WTC11 (cell line): ENCODE results near the gene LIPI. TPM values are rescaled to one million over a fixed set of nuclear protein-coding genes. Genes with fewer than 3 reads are reported as not detected.

Experiments
- ATAC-seq: fragments of 200-7000 bp; cut with Tn5 transposase; 2 replicates; pipeline ENCODE4 v1.10.0; 2021; ENCODE audit warnings: mild to moderate bottlenecking, moderate library complexity
- CTCF ChIA-PET: fragments of 300-600 bp; sonication (Branson Sonifier 250); formaldehyde crosslinking; loops from one replicate; lab custom pipeline; 2021; ENCODE audit warnings: antibody characterized with exemption; lab: Charles Lee
- POLR2A ChIA-PET: fragments of 350-600 bp; sonication (Branson Sonifier 250); formaldehyde crosslinking; loops from one replicate; lab custom pipeline; 2021; ENCODE audit warnings: antibody characterized with exemption; lab: Charles Lee
- DNase-seq: peaks from one replicate; pipeline ENCODE4 v3.0.0; 2021; ENCODE audit warnings: low spot score
- H3K27ac Mint-ChIP-seq: 2 replicates; pipeline ENCODE4 v1.8.0; 2021; ENCODE audit warnings: mixed read lengths
- H3K27me3 Mint-ChIP-seq: 2 replicates; pipeline ENCODE4 v1.8.0; 2021; ENCODE audit warnings: low read depth, mild to moderate bottlenecking, moderate library complexity, mixed read lengths
- H3K36me3 Mint-ChIP-seq: 2 replicates; pipeline ENCODE4 v1.8.0; 2021; ENCODE audit warnings: mixed read lengths
- H3K4me1 Mint-ChIP-seq: 2 replicates; pipeline ENCODE4 v1.8.0; 2022; ENCODE audit warnings: mixed read lengths
- H3K4me3 Mint-ChIP-seq: 2 replicates; pipeline ENCODE4 v1.8.0; 2021; ENCODE audit warnings: mild to moderate bottlenecking, moderate library complexity, mixed read lengths
- H3K9me3 Mint-ChIP-seq: 2 replicates; pipeline ENCODE4 v1.8.0; 2021; ENCODE audit warnings: mixed read lengths
- EMX1 ChIP-seq: fragments of 250-450 bp; sonication (Bioruptor Pico); IDR thresholded peaks from 2 replicates; pipeline ENCODE4 v1.8.0; 2021; ENCODE audit warnings: mild to moderate bottlenecking
- FOXK1 ChIP-seq: sonication (generic); formaldehyde crosslinking; IDR thresholded peaks from 2 replicates; pipeline ENCODE4 v1.8.0; 2022; ENCODE audit warnings: mild to moderate bottlenecking, moderate library complexity, missing genetic modification reagents
- FOXP1 ChIP-seq: sonication (generic); formaldehyde crosslinking; IDR thresholded peaks from 2 replicates; pipeline ENCODE4 v1.8.0; 2022; ENCODE audit warnings: missing genetic modification reagents, mild to moderate bottlenecking, moderate library complexity, borderline replicate concordance
- GTF2I ChIP-seq: fragments of 250-450 bp; sonication (Bioruptor Pico); conservative IDR thresholded peaks from 2 replicates; pipeline ENCODE4 v1.4.0; 2021; ENCODE audit warnings: mild to moderate bottlenecking
- HMGA2 ChIP-seq: fragments of 250-450 bp; sonication (Bioruptor Pico); IDR thresholded peaks from 2 replicates; pipeline ENCODE4 v1.4.0; 2021; ENCODE audit warnings: mild to moderate bottlenecking, moderate library complexity
- IRF1 ChIP-seq: sonication (generic); formaldehyde crosslinking; IDR thresholded peaks from 2 replicates; pipeline ENCODE4 v1.8.0; 2023; ENCODE audit warnings: missing genetic modification reagents
- JAZF1 ChIP-seq: fragments of 250-450 bp; sonication (Bioruptor Pico); IDR thresholded peaks from 2 replicates; pipeline ENCODE4 v1.9.0; 2021; ENCODE audit warnings: moderate library complexity, mild to moderate bottlenecking, inconsistent platforms
- MXD4 ChIP-seq: fragments of 250-450 bp; sonication (Bioruptor Pico); IDR thresholded peaks from 2 replicates; pipeline ENCODE4 v1.8.0; 2021; ENCODE audit warnings: mild to moderate bottlenecking, moderate library complexity, borderline replicate concordance
- MYBL2 ChIP-seq: sonication (generic); formaldehyde crosslinking; IDR thresholded peaks from 2 replicates; pipeline ENCODE4 v1.8.1; 2023; ENCODE audit warnings: mild to moderate bottlenecking, moderate library complexity, missing genetic modification reagents
- SP1 ChIP-seq: sonication (generic); formaldehyde crosslinking; conservative IDR thresholded peaks from 2 replicates; pipeline ENCODE4 v1.8.1; 2022; ENCODE audit warnings: missing genetic modification reagents
- TEAD1 ChIP-seq: sonication (generic); formaldehyde crosslinking; IDR thresholded peaks from 2 replicates; pipeline ENCODE4 v1.8.0; 2022; ENCODE audit warnings: mild to moderate bottlenecking, missing genetic modification reagents
- TP53 ChIP-seq: sonication (generic); formaldehyde crosslinking; IDR thresholded peaks from 2 replicates; pipeline ENCODE4 v1.8.1; 2023; ENCODE audit warnings: mild to moderate bottlenecking, missing genetic modification reagents
- ZBTB43 ChIP-seq: sonication (generic); formaldehyde crosslinking; IDR thresholded peaks from 2 replicates; pipeline ENCODE4 v1.8.1; 2023; ENCODE audit warnings: mild to moderate bottlenecking, missing genetic modification reagents
- ZNF317 ChIP-seq: sonication (generic); formaldehyde crosslinking; IDR thresholded peaks from 2 replicates; pipeline ENCODE4 v1.8.1; 2023; ENCODE audit warnings: low read depth, mild to moderate bottlenecking, moderate library complexity, missing genetic modification reagents, borderline replicate concordance
- ZNF416 ChIP-seq: fragments of 250-450 bp; sonication (Bioruptor Pico); IDR thresholded peaks from 2 replicates; pipeline ENCODE4 v1.9.0; 2021; ENCODE audit warnings: mild to moderate bottlenecking, inconsistent platforms
- total RNA-seq: library from RNA; stranded (reverse); gene quantifications from 3 replicates; pipeline ENCODE4 v1.2.3, GENCODE V29; 2021
- TF ChIP-seq, protein P1 (sequence below): sonication (generic); formaldehyde crosslinking; IDR thresholded peaks from 2 replicates; pipeline ENCODE4 v1.8.0; 2022; ENCODE audit warnings: missing genetic modification reagents
- TF ChIP-seq, protein P2 (sequence below): sonication (generic); formaldehyde crosslinking; IDR thresholded peaks from 2 replicates; pipeline ENCODE4 v1.8.1; 2022; ENCODE audit warnings: low read depth, missing genetic modification reagents, borderline replicate concordance
- TF ChIP-seq, protein P3 (sequence below): sonication (generic); formaldehyde crosslinking; IDR thresholded peaks from 2 replicates; pipeline ENCODE4 v1.8.1; 2023; ENCODE audit warnings: mild to moderate bottlenecking, missing genetic modification reagents, borderline replicate concordance

Gene LIPI
- total RNA-seq, 1 experiment from 2014 or later = not detected

DNA sequence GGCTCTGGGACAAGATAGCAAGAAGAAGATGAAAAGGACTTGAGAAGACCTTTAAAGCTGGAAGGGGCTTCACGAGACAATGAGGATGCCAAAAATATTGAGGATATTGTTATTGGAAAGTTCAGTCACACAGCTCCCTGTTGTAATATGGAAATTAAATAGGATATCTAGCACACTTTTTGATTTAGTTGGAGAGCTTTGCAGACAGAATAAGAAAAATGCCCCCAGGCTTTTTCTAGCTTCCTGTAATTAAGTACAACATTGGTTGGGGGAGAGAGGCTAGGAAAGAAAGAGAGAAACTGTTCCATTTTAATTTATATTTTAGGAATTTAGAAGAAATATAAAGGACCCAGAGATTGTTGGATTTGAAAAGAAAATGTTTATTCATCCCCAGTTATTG is 32.7 kb upstream of the LIPI start:
- no peak for ATAC-seq
- H3K9me3 Mint-ChIP-seq = peaks cover 16% of the 10 kb centered on the region
- no peaks in the 10 kb centered on the region for H3K36me3 Mint-ChIP-seq
- CTCF ChIA-PET = interaction anchor here (1.0 to 1.2 kb wide), 2 partner anchors 9 to 10 kb away, joined by 3 to 5 read pairs; no protein-coding TSS in a partner anchor
- no peak overlapping the region for H3K27ac Mint-ChIP-seq
- POLR2A ChIA-PET = no interaction called here
- H3K4me1 Mint-ChIP-seq = peaks cover 13% of the 10 kb centered on the region
- no peak overlapping the region for H3K4me3 Mint-ChIP-seq
- no peak for DNase-seq
- TF ChIP-seq EMX1 = no peak
- no peak for TF ChIP-seq MXD4 (CRISPR knock-in tag)
- no peak for TF ChIP-seq JAZF1 (CRISPR knock-in tag)
- no peak for TF ChIP-seq TEAD1 (CRISPR knock-in tag)
- no peak for TF ChIP-seq HMGA2 (CRISPR knock-in tag)
- no peak for TF ChIP-seq FOXP1 (CRISPR knock-in tag)
- TF ChIP-seq, all 79 proteins: peak for 0
- H3K27me3 Mint-ChIP-seq = no peaks in the 10 kb centered on the region

GRCh38 chr21:14241297-14241696 is 30.5 kb upstream of the LIPI start:
- TF ChIP-seq GTF2I (CRISPR knock-in tag) = no peak
- TF ChIP-seq ZNF317 = no peak
- no peak for TF ChIP-seq TP53
- TF ChIP-seq ZNF416 (CRISPR knock-in tag) = no peak
- TF ChIP-seq, protein P1, sequence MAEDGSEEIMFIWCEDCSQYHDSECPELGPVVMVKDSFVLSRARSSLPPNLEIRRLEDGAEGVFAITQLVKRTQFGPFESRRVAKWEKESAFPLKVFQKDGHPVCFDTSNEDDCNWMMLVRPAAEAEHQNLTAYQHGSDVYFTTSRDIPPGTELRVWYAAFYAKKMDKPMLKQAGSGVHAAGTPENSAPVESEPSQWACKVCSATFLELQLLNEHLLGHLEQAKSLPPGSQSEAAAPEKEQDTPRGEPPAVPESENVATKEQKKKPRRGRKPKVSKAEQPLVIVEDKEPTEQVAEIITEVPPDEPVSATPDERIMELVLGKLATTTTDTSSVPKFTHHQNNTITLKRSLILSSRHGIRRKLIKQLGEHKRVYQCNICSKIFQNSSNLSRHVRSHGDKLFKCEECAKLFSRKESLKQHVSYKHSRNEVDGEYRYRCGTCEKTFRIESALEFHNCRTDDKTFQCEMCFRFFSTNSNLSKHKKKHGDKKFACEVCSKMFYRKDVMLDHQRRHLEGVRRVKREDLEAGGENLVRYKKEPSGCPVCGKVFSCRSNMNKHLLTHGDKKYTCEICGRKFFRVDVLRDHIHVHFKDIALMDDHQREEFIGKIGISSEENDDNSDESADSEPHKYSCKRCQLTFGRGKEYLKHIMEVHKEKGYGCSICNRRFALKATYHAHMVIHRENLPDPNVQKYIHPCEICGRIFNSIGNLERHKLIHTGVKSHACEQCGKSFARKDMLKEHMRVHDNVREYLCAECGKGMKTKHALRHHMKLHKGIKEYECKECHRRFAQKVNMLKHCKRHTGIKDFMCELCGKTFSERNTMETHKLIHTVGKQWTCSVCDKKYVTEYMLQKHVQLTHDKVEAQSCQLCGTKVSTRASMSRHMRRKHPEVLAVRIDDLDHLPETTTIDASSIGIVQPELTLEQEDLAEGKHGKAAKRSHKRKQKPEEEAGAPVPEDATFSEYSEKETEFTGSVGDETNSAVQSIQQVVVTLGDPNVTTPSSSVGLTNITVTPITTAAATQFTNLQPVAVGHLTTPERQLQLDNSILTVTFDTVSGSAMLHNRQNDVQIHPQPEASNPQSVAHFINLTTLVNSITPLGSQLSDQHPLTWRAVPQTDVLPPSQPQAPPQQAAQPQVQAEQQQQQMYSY (CRISPR knock-in tag) = no peak
- no peak for TF ChIP-seq FOXK1 (CRISPR knock-in tag)
- TF ChIP-seq MYBL2 (CRISPR knock-in tag) = no peak
- TF ChIP-seq ZBTB43 = no peak
- no peak for TF ChIP-seq SP1 (CRISPR knock-in tag)
- TF ChIP-seq, protein P2, sequence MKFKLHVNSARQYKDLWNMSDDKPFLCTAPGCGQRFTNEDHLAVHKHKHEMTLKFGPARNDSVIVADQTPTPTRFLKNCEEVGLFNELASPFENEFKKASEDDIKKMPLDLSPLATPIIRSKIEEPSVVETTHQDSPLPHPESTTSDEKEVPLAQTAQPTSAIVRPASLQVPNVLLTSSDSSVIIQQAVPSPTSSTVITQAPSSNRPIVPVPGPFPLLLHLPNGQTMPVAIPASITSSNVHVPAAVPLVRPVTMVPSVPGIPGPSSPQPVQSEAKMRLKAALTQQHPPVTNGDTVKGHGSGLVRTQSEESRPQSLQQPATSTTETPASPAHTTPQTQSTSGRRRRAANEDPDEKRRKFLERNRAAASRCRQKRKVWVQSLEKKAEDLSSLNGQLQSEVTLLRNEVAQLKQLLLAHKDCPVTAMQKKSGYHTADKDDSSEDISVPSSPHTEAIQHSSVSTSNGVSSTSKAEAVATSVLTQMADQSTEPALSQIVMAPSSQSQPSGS (CRISPR knock-in tag) = no peak
- TF ChIP-seq IRF1 (CRISPR knock-in tag) = no peak
- TF ChIP-seq, protein P3, sequence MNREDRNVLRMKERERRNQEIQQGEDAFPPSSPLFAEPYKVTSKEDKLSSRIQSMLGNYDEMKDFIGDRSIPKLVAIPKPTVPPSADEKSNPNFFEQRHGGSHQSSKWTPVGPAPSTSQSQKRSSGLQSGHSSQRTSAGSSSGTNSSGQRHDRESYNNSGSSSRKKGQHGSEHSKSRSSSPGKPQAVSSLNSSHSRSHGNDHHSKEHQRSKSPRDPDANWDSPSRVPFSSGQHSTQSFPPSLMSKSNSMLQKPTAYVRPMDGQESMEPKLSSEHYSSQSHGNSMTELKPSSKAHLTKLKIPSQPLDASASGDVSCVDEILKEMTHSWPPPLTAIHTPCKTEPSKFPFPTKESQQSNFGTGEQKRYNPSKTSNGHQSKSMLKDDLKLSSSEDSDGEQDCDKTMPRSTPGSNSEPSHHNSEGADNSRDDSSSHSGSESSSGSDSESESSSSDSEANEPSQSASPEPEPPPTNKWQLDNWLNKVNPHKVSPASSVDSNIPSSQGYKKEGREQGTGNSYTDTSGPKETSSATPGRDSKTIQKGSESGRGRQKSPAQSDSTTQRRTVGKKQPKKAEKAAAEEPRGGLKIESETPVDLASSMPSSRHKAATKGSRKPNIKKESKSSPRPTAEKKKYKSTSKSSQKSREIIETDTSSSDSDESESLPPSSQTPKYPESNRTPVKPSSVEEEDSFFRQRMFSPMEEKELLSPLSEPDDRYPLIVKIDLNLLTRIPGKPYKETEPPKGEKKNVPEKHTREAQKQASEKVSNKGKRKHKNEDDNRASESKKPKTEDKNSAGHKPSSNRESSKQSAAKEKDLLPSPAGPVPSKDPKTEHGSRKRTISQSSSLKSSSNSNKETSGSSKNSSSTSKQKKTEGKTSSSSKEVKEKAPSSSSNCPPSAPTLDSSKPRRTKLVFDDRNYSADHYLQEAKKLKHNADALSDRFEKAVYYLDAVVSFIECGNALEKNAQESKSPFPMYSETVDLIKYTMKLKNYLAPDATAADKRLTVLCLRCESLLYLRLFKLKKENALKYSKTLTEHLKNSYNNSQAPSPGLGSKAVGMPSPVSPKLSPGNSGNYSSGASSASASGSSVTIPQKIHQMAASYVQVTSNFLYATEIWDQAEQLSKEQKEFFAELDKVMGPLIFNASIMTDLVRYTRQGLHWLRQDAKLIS (CRISPR knock-in tag) = no peak
- CTCF ChIA-PET = no interaction called here
- no peak for ATAC-seq
- Mint-ChIP-seq H3K36me3 (no peaks in the 10 kb centered on the region), H3K4me1 (peaks cover 18% of the 10 kb centered on the region), H3K27ac (no peak overlapping the region), H3K9me3 (peaks cover under 1% of the 10 kb centered on the region; the same call in 1 of the 2 replicates), H3K4me3 (no peak overlapping the region), H3K27me3 (no peaks in the 10 kb centered on the region)
- POLR2A ChIA-PET = no interaction called here
- DNase-seq = no peak
